Suprapubic skin (tissue), 4 donors: ENCODE data around the gene FYN. TPM values are rescaled to one million over a fixed set of nuclear protein-coding genes. Genes with fewer than 3 reads are reported as not detected.

Experiments used
- DNase-seq, 2 donors: peaks; one replicate each; pipeline ENCODE4 v3.0.0-alpha.2; 2019; ENCODE audit warnings: low spot score in 2 of 2
- H3K27ac ChIP-seq: fragments of 200-600 bp; sonication (generic); one replicate; pipeline ENCODE4 v1.5.1; 2019
- H3K27me3 ChIP-seq: fragments of 200-600 bp; sonication (generic); one replicate; pipeline ENCODE4 v1.5.1; 2019
- H3K36me3 ChIP-seq: fragments of 200-600 bp; sonication (generic); one replicate; pipeline ENCODE4 v1.5.1; 2019
- H3K4me1 ChIP-seq: fragments of 200-600 bp; sonication (generic); one replicate; pipeline ENCODE4 v1.5.1; 2019
- H3K4me3 ChIP-seq: fragments of 200-600 bp; sonication (generic); one replicate; pipeline ENCODE4 v1.5.1; 2019; ENCODE audit warnings: mild to moderate bottlenecking
- H3K9me3 ChIP-seq: fragments of 200-600 bp; sonication (generic); one replicate; pipeline ENCODE4 v1.5.1; 2019
- EP300 ChIP-seq: sonication (generic); formaldehyde crosslinking; IDR thresholded peaks from one replicate; pipeline ENCODE4 v1.6.1; 2017; ENCODE audit warnings: antibody characterized with exemption
- POLR2A ChIP-seq, 2 donors: fragments of 450-650 bp; IDR thresholded peaks; one replicate each; pipeline ENCODE4 v1.6.1; 2017; ENCODE audit warnings: antibody characterized with exemption in 2 of 2, mild to moderate bottlenecking in 2 of 2, moderate library complexity in 2 of 2
- POLR2AphosphoS5 ChIP-seq, 3 donors: sonication (generic); formaldehyde crosslinking; IDR thresholded peaks; one replicate each; pipeline ENCODE4 v1.6.1; 2017; ENCODE audit warnings: antibody characterized with exemption in 3 of 3
- WGBS: methylation state at CpG from one replicate; pipeline ENCODE4 v1.1.5; 2018; 5-methylcytosine and 5-hydroxymethylcytosine counted together
- total RNA-seq, 4 donors: library from RNA; depleted of rRNA; stranded (reverse); fragments of >200 nt; gene quantifications; one replicate each; pipeline ENCODE4 v1.1.0, GENCODE V29; 2016
- TF ChIP-seq, protein P1 (sequence below), 2 donors: fragments of 200-600 bp in 1 of 2; fragments of 450-650 bp in 1 of 2; sonication (generic) in 1 of 2; IDR thresholded peaks; one replicate each; pipeline ENCODE4 v1.5.1; 2016 to 2019; ENCODE audit warnings: antibody characterized with exemption in 2 of 2, mild to moderate bottlenecking in 1 of 2, moderate library complexity in 1 of 2

FYN gene
- total RNA-seq, 4 donors from 2014 or later = 36.6 to 89.6 (median 67.3) TPM

GRCh38 chr6:111809264-111809663, 64.0 kb downstream of the FYN start:
- H3K36me3 ChIP-seq = no peaks in the 10 kb centered on the region
- H3K9me3 ChIP-seq = no peaks in the 10 kb centered on the region
- WGBS = 77% methylated on average over 5 of the region's 5 CpGs
- DNase-seq = no peak
- H3K27ac ChIP-seq = no peak overlapping the region
- no peak overlapping the region for H3K4me3 ChIP-seq
- H3K4me1 ChIP-seq = peaks cover 15% of the 10 kb centered on the region
- H3K27me3 ChIP-seq = no peaks in the 10 kb centered on the region
- no peak for TF ChIP-seq POLR2AphosphoS5 (IDR thresholded peaks at IDR 0.05)
- TF ChIP-seq, protein P1, sequence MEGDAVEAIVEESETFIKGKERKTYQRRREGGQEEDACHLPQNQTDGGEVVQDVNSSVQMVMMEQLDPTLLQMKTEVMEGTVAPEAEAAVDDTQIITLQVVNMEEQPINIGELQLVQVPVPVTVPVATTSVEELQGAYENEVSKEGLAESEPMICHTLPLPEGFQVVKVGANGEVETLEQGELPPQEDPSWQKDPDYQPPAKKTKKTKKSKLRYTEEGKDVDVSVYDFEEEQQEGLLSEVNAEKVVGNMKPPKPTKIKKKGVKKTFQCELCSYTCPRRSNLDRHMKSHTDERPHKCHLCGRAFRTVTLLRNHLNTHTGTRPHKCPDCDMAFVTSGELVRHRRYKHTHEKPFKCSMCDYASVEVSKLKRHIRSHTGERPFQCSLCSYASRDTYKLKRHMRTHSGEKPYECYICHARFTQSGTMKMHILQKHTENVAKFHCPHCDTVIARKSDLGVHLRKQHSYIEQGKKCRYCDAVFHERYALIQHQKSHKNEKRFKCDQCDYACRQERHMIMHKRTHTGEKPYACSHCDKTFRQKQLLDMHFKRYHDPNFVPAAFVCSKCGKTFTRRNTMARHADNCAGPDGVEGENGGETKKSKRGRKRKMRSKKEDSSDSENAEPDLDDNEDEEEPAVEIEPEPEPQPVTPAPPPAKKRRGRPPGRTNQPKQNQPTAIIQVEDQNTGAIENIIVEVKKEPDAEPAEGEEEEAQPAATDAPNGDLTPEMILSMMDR (IDR thresholded peaks at IDR 0.05) = no peak
- no peak for TF ChIP-seq EP300
- TF ChIP-seq POLR2A (IDR thresholded peaks at IDR 0.05) = no peak

- Histone ChIP-seq H3K9me3 (no peaks in the 10 kb centered on the region), H3K27me3 (no peaks in the 10 kb centered on the region), H3K4me1 (peaks cover 15% of the 10 kb centered on the region), H3K36me3 (no peaks in the 10 kb centered on the region), H3K4me3 (no peak overlapping the region), H3K27ac (no peak overlapping the region)
- TF ChIP-seq, protein P1 (IDR thresholded peaks at IDR 0.05) = no peak
- no peak for TF ChIP-seq EP300
- TF ChIP-seq POLR2AphosphoS5 (IDR thresholded peaks at IDR 0.05) = no peak
- TF ChIP-seq POLR2A (IDR thresholded peaks at IDR 0.05) = no peak
- 90% methylated on average over 5 of the region's 5 CpGs for WGBS
- DNase-seq = no peak
Observed at GRCh38 chr6:111808493-111808892, 64.8 kb downstream of the FYN start.

- Histone ChIP-seq H3K4me1 (peaks cover 18% of the 10 kb centered on the region), H3K27ac (no peak overlapping the region), H3K9me3 (no peaks in the 10 kb centered on the region), H3K36me3 (no peaks in the 10 kb centered on the region), H3K27me3 (no peaks in the 10 kb centered on the region), H3K4me3 (no peak overlapping the region)
- no peak for DNase-seq
- 90% methylated on average over 9 of the region's 9 CpGs for WGBS
- TF ChIP-seq POLR2AphosphoS5 (IDR thresholded peaks at IDR 0.05) (no peak), EP300 (no peak), POLR2A (IDR thresholded peaks at IDR 0.05) (no peak)
- TF ChIP-seq, protein P1 (IDR thresholded peaks at IDR 0.05) = no peak
Observed at GRCh38 chr6:111806561-111807497, 66.4 kb downstream of the FYN start.

DNA sequence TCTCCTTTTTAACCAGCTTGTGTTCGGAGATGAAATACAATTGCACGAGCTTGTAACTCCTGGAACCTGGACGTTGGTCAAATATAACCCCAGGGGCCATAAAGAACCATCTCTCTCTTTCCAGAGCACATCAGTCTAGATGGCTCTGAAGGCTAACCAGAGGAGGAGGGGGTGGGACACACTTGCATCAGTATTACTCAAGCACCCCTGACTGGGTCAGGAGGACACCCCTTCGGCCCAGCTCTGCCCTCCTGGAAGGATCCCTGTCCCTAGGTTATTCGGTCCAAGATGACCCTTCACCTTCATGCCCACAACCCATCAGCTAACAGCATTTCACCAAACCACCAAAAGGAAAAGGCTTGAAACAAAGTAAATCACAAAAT, 67.1 kb downstream of the FYN start:
- no peaks in the 10 kb centered on the region for H3K9me3 ChIP-seq
- WGBS = 87% methylated on average over 5 of the region's 5 CpGs
- no peaks in the 10 kb centered on the region for H3K36me3 ChIP-seq
- peak overlapping the region; percentile 10 for H3K27ac ChIP-seq
- TF ChIP-seq EP300 = no peak
- no peak for TF ChIP-seq POLR2AphosphoS5 (IDR thresholded peaks at IDR 0.05)
- TF ChIP-seq, protein P1 (IDR thresholded peaks at IDR 0.05) = no peak
- TF ChIP-seq POLR2A (IDR thresholded peaks at IDR 0.05) = no peak
- no peak for DNase-seq
- H3K4me1 ChIP-seq = peaks cover 18% of the 10 kb centered on the region
- no peak overlapping the region for H3K4me3 ChIP-seq
- no peaks in the 10 kb centered on the region for H3K27me3 ChIP-seq

DNA sequence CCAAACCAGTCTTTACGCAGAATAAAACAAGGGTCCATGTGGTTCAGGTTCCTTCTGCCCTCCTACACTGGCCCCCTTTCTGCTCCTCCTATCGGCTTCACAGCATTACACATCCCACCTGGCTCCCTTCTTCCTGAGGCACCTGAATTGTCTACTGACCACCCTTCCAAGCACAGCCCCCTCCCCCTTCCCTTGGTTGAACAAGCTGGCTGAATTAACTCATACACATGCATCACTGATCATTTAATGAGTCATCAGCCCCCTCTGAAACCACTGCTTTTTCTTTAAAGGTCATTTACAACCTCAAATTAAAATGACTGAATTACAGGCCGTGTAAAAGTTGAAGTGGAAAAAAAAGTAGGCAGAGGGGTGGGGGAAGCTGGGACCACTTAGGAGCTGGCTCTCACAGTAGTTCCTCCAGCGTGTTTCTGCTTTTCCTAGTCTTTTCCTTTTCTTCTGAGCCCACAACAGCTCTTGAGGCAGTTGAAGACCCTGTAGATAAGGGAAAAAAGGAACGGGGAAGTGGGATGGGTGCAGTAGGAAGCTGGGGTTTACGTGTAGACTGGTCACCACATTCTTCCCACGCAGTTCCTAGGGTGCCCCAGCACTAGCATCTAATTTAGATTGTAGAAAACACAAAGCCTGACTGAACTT, 67.6 kb downstream of the FYN start:
- H3K36me3 ChIP-seq = no peaks in the 10 kb centered on the region
- H3K4me1 ChIP-seq = peaks cover 18% of the 10 kb centered on the region
- H3K9me3 ChIP-seq = no peaks in the 10 kb centered on the region
- 77% methylated on average over 7 of the region's 7 CpGs for WGBS
- TF ChIP-seq POLR2AphosphoS5 (IDR thresholded peaks at IDR 0.05) (no peak), EP300 (no peak), POLR2A (IDR thresholded peaks at IDR 0.05) (no peak)
- TF ChIP-seq, protein P1 (IDR thresholded peaks at IDR 0.05) = no peak
- no peak for DNase-seq
- no peaks in the 10 kb centered on the region for H3K27me3 ChIP-seq
- peak overlapping the region; percentile 10 for H3K27ac ChIP-seq
- H3K4me3 ChIP-seq = no peak overlapping the region
